HG03135 (cell line): ENCODE data around the gene PRELID3B.

Experiments used
- ATAC-seq: cut with Tn5 transposase; IDR thresholded peaks from one replicate; pipeline ENCODE4 v1.9.1; 2021; ENCODE audit warnings: mild to moderate bottlenecking, moderate library complexity; ENCODE audit not compliant: unreplicated experiment

Gene PRELID3B

GRCh38 chr20:58997141-58997770 is 45.3 kb downstream of the PRELID3B start:
- no peak for ATAC-seq

DNA sequence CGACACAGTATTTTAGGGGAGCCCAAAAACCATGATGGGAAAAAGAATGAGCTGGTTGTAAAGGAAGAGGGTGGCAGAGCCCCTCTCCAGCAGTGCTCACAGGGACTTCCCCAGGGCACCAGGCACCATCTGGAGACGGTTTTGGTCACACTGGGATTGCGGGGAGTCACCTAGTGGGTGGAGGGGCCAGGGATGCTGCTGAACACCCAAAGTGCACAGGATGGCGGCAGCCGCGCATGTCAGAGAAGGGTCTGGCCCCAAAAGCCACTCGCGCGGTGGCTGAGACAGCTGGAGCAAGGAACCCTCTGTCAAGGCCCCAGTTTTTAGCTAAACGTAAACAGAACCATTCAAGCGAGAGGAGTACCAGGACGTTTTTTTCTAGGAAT is 46.4 kb downstream of the PRELID3B start:
- ATAC-seq, result no peak

DNA sequence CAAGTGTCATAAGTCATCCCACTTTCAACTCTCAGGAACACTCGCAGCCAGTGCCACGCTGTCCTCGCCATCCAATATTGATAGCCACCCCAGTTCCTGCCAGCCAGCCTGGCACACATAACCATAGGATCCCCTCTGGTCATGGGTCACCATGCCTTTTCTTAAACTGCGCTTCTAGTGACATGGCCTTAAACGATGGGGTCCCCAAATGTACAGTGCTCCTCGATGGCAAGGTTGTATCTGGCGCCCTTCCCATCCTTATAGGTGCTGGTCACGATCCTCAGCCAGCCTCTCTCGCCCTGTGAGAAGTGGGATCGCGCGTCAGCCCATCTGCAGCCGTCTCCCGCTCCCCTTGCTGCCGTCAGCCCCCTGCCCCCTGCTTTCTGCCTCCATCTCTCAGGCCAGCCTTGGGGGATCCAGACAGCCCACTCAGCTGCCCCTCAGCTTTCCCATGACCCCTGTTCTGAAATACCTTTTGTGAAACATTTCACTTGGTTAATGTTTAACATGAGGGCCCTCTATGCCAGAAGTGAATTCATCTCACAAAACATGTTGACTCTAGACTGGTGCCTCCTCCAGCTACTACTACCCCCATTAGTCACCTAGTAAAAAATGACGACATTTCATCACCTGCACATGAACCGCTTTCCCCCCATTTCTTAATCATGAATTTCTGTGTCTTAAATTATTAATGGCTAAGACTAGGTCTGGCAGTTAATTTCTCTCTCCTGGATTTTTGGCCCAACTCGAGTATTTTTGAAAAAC is 46.9 kb downstream of the PRELID3B start:
- no peak for ATAC-seq

GRCh38 chr20:58994390-58995159 is 48.0 kb downstream of the PRELID3B start:
- no peak for ATAC-seq

DNA sequence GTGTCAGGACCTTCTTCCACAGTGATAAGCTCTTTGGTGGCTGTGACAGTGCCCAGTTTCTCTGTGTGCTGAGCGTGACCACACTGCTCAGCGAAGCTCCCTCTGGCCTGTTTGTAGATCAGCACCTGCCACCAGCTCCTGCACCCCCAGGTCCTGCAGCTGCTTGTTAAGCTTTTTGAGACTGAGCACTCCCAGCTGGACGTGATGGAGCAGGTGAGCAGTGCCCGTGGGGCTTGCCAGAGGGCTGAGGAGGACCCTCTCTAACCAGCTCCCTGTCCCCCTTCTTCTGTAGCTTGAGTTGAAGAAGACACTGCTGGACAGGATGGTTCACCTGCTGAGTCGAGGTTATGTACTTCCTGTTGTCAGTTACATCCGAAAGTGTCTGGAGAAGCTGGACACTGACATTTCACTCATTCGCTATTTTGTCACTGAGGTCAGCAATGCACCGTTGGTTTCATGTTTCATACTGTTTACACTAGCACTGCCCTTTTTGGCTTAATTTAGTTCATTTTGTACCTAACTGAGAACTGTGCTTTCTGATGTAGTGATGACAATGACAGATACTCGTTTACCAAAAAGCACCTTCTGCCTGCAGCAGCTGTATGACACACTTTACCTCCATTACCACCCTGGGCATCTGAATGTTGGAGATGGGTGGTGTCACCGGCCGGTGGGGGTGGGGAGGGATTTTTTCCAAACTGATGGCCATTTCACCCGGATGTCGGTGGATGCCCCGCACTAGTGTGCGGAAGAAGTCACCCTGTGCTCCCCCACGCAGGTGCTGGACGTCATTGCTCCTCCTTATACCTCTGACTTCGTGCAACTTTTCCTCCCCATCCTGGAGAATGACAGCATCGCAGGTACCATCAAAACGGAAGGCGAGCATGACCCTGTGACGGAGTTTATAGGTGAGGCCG is 49.0 kb downstream of the PRELID3B start:
- no peak for ATAC-seq

DNA sequence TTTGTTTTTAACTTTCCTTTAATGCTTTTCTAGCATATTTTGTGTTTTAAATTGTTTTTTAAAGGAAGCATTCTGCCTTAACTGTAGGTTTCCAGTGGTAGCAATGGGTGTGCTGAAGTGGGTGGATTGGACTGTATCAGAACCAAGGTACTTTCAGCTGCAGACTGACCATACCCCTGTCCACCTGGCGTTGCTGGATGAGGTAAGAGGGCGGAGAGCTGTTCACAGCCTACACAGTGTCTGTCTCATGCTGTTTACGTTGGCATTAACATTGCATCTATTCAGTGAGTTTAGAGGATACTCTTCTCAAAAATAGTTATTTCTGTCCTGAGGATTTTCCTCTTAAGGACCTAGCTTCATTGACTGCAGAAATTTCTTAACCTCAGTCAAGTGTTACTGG is 49.7 kb downstream of the PRELID3B start:
- no peak for ATAC-seq

DNA sequence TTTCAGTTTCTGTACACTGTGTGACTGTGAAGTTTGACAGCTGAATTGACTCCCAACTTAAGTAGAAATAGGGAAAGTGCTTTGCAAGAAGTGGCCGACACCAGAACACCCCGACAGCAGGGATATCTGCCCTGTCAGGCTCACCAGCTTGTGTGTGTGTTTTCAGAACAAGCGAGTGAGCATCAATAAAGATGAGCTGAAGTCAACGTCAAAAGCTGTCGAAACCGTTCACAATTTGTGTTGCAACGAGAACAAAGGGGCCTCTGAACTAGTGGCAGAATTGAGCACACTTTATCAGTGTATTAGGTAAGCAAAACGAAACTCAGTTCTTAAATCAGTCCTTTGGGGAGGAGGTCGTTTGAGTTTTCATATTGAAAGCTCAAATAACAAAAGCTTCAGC is 50.9 kb downstream of the PRELID3B start:
- no peak for ATAC-seq

DNA sequence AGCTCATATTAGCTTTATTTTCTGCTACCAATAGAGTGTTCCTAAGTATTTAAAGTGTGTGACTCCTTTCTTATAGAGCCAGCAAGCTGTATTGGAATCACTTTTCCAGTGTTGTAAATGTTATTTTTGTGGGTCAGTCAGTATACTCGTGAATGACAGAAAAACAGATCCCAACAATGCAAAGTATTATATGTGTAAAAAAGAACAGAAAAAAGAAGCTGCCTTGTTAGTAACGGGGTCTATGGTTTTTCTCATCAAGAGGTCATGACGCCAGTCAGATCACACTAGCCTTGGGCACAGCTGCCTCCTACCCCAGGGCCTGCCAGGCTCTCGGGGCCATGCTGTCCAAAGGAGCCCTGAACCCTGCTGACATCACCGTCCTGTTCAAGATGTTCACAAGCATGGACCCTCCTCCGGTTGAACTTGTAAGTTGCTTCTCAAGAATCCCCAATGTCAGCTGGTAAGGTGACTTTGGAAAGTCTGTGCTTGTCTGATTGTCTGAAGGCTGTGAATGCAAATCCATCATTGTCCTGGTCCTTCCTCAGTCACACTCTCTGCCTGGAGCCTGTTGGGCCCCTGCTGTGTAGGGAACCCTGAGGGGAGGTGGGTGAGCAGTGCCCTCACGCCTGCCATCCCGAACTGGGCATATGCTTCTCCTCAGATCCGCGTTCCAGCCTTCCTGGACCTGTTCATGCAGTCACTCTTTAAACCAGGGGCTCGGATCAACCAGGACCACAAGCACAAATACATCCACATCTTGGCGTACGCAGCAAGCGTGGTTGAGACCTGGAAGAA is 51.7 kb downstream of the PRELID3B start:
- ATAC-seq, result no peak

DNA sequence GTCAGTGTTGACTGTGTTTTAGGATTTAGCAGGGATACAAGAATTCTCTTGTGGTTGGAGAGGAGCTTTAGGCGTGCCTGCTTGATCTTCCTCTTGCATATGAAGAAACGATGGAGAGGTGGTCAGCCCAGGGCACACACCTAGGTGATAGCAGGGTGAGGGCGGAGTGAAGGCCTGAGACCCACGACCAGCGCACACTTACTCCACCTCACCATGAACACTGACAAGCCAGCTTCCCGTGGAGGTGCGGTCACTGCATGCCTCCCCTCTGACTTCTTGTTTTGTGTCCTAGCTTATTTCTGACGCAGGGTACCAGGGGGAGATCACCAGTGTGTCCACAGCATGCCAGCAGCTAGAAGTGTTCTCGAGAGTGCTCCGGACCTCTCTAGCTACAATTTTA is 53.4 kb downstream of the PRELID3B start:
- ATAC-seq, result no peak

GRCh38 chr20:58988565-58988882 is 54.1 kb downstream of the PRELID3B start:
- no peak for ATAC-seq

GRCh38 chr20:58987790-58988564 is 54.6 kb downstream of the PRELID3B start:
- ATAC-seq, result no peak

DNA sequence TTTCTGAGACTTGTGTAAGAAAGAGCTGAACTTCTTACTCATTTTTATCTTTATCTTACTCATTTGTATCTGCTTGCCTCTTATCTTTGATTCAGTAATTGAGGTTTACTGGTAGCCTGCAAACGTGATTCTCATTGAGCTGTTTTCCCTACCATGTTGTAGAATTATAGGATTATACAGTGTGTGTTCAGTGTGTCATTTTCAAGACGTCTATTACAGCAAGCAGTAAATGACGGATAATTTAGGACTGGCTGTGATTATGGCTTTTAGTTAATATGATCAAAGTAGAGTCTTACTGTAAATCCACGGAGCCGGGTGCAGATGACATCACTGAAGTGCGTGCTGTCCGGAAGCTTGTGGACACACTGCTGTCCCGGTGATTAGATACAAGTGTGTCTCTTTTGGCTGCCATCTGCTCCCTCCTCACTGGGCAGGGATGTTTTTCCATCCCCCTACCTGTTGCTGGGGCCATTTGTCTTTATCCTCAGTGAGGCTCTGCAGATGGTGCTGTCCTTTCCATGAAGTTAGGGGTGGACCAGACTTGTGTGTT is 55.5 kb downstream of the PRELID3B start:
- no peak for ATAC-seq

- no peak for ATAC-seq
Observed at GRCh38 chr20:58986286-58986967, 56.2 kb downstream of the PRELID3B start.

GRCh38 chr20:58985656-58986055 is 56.9 kb downstream of the PRELID3B start:
- no peak for ATAC-seq

- ATAC-seq, result no peak
Observed at GRCh38 chr20:58984691-58985090, 57.9 kb downstream of the PRELID3B start.
